Hepatocyte (in vitro differentiated cells): Measurements from ENCODE around the gene KLKB1.

Experiments
- EZH2 ChIP-seq: fragments of 200-600 bp; sonication (generic); IDR thresholded peaks from 2 replicates; pipeline ENCODE4 v1.6.1; 2016; ENCODE audit warnings: antibody characterized with exemption, mild to moderate bottlenecking, borderline replicate concordance
- EZH2phosphoT487 ChIP-seq: fragments of 200-600 bp; sonication (generic); IDR thresholded peaks from one replicate; pipeline ENCODE4 v1.6.1; 2018; ENCODE audit warnings: antibody characterized with exemption, mild to moderate bottlenecking, low read depth, moderate library complexity; ENCODE audit not compliant: unreplicated experiment, severe bottlenecking
- TF ChIP-seq, protein P1 (sequence below): fragments of 200-600 bp; sonication (generic); IDR thresholded peaks from 2 replicates; pipeline ENCODE4 v1.5.1; 2016; ENCODE audit warnings: antibody characterized with exemption, mild to moderate bottlenecking; ENCODE audit not compliant: poor library complexity

GRCh38 chr4:186304216-186304615, 76.9 kb downstream of the KLKB1 start:
- TF ChIP-seq, protein P1, sequence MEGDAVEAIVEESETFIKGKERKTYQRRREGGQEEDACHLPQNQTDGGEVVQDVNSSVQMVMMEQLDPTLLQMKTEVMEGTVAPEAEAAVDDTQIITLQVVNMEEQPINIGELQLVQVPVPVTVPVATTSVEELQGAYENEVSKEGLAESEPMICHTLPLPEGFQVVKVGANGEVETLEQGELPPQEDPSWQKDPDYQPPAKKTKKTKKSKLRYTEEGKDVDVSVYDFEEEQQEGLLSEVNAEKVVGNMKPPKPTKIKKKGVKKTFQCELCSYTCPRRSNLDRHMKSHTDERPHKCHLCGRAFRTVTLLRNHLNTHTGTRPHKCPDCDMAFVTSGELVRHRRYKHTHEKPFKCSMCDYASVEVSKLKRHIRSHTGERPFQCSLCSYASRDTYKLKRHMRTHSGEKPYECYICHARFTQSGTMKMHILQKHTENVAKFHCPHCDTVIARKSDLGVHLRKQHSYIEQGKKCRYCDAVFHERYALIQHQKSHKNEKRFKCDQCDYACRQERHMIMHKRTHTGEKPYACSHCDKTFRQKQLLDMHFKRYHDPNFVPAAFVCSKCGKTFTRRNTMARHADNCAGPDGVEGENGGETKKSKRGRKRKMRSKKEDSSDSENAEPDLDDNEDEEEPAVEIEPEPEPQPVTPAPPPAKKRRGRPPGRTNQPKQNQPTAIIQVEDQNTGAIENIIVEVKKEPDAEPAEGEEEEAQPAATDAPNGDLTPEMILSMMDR: no peak
- TF ChIP-seq EZH2phosphoT487 (no peak), EZH2 (no peak)
